NCI-H446 treated with DMSO at 0.1 percent for 48 hours (cell line): ENCODE results near the gene ADGRG3.
"Not testable (repeated sequence)": the region's sequence is repeated elsewhere in the genome, so short reads cannot be mapped to it uniquely, and the experiment has no call there.

ENCODE experiments used
- DNase-seq: peaks from one replicate; lab custom pipeline; 2025; lab: John Stamatoyannopoulos, UW

Gene ADGRG3

GRCh38 chr16:57663917-57664661, 4.0 kb upstream of the ADGRG3 start:
- no peak for DNase-seq

- DNase-seq, result no peak
Measured at GRCh38 chr16:57664662-57665025, 3.5 kb upstream of the ADGRG3 start.

DNA sequence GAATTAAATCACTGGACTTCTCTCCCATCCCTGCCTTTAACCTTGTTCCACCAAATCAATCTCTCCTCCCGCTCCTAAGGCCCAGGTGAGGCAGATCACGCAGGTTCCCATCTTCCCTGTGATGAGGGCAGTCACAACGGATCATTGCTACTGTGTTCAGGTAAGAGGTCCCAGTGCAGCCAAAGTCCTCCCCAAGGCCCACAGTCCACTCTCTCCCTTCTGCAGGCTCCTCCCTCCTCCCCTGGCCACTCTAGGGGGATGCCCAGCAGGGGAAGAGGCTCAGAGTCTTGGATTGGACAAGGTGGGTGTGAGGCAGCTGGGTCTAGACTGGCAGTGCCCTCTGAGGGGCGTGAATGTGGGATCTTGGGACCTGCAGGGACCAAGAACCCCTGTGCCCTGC, 2.6 kb upstream of the ADGRG3 start:
- DNase-seq, result no peak

- no peak for DNase-seq
Measured at GRCh38 chr16:57666353-57667047, 1.6 kb upstream of the ADGRG3 start.

GRCh38 chr16:57667048-57667525, 1.0 kb upstream of the ADGRG3 start:
- DNase-seq, result no peak

DNA sequence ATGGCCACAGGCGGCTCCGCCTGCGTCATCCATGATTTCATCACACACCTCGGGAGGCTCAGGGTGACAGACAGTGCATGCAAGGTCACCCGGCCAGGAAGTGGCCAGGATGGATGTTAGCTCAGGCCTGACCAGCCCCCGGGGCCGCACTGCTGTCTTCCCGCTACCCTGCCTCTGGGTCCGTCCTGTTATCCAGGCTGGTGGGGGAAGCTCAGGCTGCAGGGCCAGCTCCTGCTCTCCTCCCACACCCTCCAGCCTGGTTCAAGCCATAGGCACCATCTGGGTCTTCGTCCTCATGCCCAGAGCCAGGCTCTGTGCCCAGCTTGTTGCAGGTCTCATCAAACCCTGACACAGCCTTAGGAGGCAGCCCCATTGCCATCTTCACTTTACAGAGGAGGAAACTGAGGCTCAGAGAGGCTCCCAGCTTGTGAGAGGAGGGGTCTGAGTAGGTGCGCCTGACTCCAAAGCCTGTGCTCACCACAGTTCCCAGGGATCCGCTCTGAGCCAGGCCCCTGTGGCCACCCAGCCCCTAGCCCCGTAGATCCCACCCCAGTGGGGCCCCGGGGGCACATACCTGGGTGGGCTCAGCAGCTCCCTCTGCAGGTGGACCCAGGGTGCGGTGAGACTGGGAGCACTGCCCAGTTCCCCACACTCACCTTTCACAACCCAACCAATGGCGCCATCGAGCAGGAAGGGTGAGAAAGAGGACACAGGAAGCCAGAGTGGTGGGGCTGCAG, 412 bp upstream of the ADGRG3 start:
- no peak for DNase-seq

DNA sequence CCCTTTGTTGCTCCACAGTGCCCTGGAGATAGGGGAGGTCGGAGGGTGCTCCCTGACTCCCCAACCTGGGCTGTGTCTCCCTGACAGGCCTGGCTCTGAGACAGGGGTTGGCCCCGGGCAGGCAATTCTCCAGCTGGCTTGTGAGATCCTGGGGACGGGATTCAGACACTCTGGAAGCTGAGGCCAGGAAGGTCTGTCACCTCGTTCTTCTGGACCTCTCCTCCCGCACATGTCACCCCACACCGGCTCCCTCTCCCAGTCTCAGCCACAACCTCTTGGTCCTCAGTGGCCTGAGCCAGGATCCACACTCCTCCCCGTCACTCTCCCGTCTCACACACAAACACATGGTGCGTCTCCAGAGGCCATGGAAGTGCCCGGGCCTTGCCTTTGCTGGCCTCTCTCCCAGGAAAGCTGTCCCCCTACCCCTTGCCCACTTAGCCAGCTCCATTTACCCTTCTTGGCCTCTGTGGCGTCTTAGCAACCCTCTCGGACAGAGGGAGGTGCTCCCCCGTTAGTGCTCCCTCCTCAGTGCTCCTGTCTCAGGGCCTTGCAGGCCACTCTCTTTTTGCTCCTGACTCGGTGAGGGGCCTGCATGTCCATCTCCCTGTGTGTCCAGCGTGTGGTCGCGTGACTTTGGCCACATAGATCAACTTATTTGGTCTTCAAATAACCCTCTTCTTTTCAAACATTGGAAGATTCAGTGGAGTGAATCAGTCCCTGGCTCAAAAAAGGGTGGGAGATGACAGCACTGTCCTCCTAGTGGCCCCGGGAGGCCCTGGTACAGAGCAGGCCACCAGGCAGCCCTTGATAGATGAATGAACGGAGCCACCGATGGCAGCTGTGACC, 747 bp downstream of the ADGRG3 start:
- DNase-seq, result no peak

DNA sequence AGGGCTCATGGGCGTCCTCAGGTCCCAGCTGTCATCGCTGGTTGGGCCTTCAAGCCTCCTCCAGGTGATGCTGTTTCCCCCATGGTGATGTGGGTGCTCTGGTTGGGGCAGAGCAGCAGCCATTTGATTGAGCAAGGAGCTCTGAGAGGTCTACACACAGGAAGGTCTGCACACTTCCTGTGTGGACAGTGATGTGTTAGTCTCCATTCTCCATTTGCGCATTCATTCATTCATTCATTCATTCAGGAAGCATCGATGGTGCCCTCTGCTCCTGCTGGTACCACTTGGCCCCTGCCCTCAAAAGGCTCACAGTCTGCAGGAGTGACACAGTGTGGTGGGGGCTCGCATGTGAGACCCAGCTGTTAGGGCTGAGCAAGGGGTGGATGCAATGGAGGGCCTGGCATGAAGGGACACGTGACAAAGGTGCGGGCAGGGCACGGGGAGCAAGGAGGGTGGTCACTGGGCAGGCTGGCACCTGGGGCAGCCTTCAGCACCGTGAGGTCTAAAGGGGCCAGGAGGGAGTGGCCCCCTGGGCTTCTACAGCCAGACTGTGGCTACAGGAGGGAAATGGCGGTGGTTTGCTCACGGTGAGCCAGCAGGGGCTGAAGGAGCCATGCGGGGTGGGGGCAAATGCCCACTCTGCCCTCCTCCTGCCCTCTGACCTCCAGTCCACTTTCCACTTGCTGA, 1.5 kb downstream of the ADGRG3 start:
- no peak for DNase-seq

GRCh38 chr16:57670196-57670595, 2.1 kb downstream of the ADGRG3 start:
- no peak for DNase-seq

- not testable (repeated sequence) for DNase-seq
Measured at GRCh38 chr16:57671451-57671850, 3.3 kb downstream of the ADGRG3 start.

GRCh38 chr16:57672416-57672815, 4.3 kb downstream of the ADGRG3 start:
- DNase-seq, result no peak

DNA sequence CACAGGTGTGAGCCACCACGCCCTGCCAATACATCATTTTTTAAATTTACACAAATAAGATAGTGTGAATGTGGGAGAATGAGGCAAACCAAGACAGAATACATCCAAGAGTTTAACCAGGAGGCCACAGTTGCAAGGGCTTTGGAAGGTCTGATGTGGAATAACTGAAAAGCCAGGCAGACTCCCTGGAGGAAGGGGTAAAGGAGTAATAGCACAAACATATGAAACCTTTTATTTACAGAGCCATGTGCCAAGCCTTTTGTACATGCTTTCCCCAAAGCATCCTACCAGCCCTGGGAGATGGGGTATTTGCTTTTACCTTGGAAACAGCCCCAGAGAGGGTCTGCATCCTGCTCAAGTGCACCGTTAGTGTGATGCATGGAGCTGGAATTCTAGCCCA, 4.7 kb downstream of the ADGRG3 start:
- DNase-seq, result no peak

DNA sequence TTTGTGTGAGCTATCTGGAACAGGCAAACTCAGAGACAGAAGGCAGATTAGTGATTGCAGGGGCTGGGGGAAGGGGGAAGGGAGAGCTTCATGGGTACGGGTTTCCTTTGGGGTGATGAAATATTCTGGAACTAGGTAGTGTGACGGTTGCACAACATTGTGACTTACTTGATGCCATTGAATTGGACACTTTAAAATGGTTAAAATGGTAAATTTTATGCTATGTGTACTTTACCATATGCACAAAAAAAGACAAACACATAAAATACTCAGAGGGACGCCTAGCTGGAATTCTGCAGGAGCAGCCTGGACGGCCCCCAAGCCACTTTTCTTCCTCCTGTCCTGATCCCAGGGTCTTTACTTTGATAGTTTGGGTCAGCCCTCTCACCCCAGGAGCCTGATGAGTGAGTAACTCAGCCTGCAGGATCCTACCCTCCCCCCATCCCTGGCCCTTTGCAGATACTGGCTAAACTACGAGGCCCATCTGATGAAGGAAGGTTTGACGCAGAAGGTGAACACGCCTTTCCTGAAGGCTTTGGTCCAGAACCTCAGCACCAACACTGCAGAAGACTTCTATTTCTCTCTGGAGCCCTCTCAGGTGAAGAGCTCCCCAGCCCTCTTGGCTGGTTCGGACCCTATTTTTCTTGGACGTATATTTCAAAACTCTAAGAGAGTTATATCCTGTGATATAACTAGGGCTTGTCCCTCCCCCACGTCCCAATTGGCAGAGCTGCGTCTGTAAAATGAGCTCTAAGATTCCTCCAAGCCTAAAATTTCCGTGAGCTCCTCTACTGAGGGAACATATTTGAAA, 7.8 kb downstream of the ADGRG3 start:
- no peak for DNase-seq

DNA sequence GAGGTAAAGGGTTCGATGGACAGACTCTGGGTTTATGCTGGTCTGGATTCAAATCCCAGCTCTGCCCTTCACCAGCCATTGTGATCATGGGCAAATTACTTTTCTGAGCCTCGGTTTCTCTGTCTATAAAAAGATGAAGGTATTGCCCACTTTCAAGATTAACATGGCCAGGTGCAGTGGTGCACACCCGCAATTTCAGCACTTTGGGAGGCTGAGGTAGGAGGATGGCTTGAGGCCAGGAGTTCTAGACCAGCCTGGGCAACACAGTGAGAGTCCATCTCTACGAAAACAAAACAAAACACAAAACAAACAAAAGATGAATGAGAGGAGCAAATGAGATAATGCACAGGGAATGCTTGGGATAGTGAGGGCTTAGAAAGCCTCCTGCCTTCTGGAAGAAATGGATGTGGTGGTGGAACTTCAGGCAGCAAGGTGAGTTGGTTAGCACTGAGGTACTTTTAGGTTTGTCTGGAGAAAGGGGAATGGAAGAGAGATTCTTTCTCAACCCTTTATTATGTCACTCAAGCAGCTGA, 8.5 kb downstream of the ADGRG3 start:
- no peak for DNase-seq

DNA sequence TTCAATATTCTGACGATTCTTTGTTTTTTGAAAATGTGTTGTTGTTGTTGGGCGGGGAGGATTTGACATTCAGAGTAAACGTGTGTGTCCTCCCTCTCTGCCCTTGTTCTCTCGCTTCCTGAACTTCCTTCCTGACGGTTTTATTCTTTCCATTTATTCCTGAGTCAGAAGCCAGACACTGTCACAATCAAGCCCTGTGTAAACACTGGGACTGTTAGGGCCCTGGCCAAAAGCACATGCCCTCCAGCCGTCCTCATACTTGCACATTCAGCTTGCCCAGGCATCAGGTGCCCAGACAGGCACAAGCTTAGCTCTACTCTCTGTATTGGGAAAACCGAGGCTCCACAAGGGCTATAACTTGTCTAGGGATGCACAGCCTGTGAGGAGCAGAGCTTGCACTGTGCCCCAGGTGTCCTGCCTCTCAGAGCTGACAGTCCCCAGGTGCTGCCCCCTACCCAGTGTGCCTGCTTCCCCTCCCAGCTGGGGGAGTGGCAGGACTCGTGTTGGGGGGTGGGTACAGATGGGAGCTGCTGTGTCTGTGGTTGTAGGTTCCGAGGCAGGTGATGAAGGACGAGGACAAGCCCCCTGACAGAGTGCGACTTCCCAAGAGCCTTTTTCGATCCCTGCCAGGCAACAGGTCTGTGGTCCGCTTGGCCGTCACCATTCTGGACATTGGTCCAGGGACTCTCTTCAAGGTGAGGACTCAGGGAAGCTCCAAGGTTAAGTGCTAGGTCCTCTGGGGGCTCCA, 9.7 kb downstream of the ADGRG3 start:
- no peak for DNase-seq

GRCh38 chr16:57679016-57679415, 10.9 kb downstream of the ADGRG3 start:
- no peak for DNase-seq

DNA sequence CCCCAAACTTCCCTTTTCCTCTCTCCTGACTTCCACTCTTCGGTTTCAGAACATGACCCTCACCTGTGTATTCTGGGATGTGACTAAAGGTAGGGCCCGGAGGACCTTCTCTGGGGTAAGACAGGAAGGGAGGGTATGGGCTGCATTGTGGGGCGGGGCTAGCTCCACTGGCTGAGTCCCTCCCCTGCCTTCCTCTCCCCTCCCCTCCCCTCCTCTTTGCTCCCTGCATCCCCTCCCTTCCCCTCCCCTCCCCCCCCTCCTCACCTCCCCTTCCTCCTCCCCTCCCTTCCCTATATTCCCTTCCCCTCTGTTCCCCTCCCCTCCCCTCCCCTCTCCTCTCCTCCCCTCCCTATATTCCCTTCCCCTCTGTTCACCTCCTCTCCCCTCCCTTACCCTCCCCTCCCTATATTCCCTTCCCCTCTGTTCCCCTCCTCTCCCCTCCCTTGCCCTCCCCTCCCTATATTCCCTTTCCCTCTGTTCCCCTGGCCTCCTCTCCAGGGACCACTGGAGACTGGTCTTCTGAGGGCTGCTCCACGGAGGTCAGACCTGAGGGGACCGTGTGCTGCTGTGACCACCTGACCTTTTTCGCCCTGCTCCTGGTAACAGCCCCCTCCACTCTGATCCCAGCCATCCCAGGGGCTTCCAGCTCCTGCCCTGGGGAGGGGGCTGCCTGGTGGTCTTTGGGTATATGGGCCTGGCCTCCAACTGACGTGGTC, 11.8 kb downstream of the ADGRG3 start:
- no peak for DNase-seq

DNA sequence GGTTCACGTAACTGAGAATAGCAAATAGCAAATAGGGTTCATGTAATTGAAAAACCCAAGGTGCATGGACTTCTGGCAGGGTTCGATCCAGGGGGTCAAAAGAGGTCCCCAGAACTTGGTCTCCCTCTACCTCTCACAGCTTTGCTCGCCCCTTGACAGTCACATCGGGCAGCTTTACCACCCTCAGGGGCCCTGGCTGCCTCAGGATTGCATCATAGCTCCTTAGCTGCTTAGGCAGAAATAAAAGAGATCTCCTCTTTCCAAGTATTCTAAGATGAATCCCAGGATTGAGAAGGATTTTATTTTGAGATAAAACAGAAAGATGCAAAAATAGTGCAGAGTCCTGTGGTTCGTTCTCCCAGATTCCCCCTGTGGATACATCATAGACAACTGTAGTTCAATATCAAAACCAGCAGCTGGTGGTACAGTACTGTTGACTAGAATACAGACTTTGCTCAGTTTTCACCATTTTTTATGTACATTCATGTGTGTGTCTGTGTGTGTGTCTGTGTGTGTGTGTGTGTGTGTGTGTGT, 12.8 kb downstream of the ADGRG3 start:
- DNase-seq, result no peak
